ENCODE measurements around the gene IRAK3.
"Not testable (repeated sequence)": the region's sequence is repeated elsewhere in the genome, so short reads cannot be mapped to it uniquely, and the experiment has no call there.

IRAK3 gene

GRCh38 chr12:66206141-66206540 lies 17.1 kb downstream of the IRAK3 start:
- no peak for DNase-seq (ENCODE audit: low read depth, low spot score)

GRCh38 chr12:66210840-66211239 lies 21.8 kb downstream of the IRAK3 start:
- DNase-seq (ENCODE audit: low read depth, low spot score): no peak

GRCh38 chr12:66211573-66211972 lies 22.6 kb downstream of the IRAK3 start:
- not testable (repeated sequence) for DNase-seq (ENCODE audit: low read depth, low spot score)

GRCh38 chr12:66213011-66213410 lies 24.0 kb downstream of the IRAK3 start:
- not testable (repeated sequence) for DNase-seq (ENCODE audit: low read depth, low spot score)

GRCh38 chr12:66217342-66217917 lies 28.4 kb downstream of the IRAK3 start:
- DNase-seq (ENCODE audit: low read depth, low spot score): no peak

GRCh38 chr12:66228462-66228861 lies 39.4 kb downstream of the IRAK3 start:
- no peak for DNase-seq (ENCODE audit: low read depth, low spot score)

- no peak for DNase-seq (ENCODE audit: low read depth, low spot score)
Measured at GRCh38 chr12:66232263-66232662, 43.2 kb downstream of the IRAK3 start.

- DNase-seq (ENCODE audit: low read depth, low spot score): not testable (repeated sequence)
Measured at GRCh38 chr12:66234037-66234693, 45.2 kb downstream of the IRAK3 start.

- not testable (repeated sequence) for DNase-seq (ENCODE audit: low read depth, low spot score)
Measured at GRCh38 chr12:66234773-66235625, 46.0 kb downstream of the IRAK3 start.

- no peak for DNase-seq (ENCODE audit: low read depth, low spot score)
Measured at GRCh38 chr12:66235626-66236281, 46.7 kb downstream of the IRAK3 start.

GRCh38 chr12:66236282-66236675 lies 47.3 kb downstream of the IRAK3 start:
- not testable (repeated sequence) for DNase-seq (ENCODE audit: low read depth, low spot score)

- no peak for DNase-seq (ENCODE audit: low read depth, low spot score)
Measured at GRCh38 chr12:66236969-66237368, 48.0 kb downstream of the IRAK3 start.

GRCh38 chr12:66237505-66238175 lies 48.6 kb downstream of the IRAK3 start:
- DNase-seq (ENCODE audit: low read depth, low spot score): no peak

GRCh38 chr12:66239295-66239694 lies 50.3 kb downstream of the IRAK3 start:
- no peak for DNase-seq (ENCODE audit: low read depth, low spot score)

GRCh38 chr12:66240096-66240820 lies 51.2 kb downstream of the IRAK3 start:
- no peak for DNase-seq (ENCODE audit: low read depth, low spot score)

- DNase-seq (ENCODE audit: low read depth, low spot score): no peak
Measured at GRCh38 chr12:66241061-66242043, 52.3 kb downstream of the IRAK3 start.

- DNase-seq (ENCODE audit: low read depth, low spot score): no peak
Measured at GRCh38 chr12:66242311-66242710, 53.3 kb downstream of the IRAK3 start.

GRCh38 chr12:66243911-66244310 lies 54.9 kb downstream of the IRAK3 start:
- no peak for DNase-seq (ENCODE audit: low read depth, low spot score)

GRCh38 chr12:66244446-66244845 lies 55.4 kb downstream of the IRAK3 start:
- DNase-seq (ENCODE audit: low read depth, low spot score): no peak

- no peak for DNase-seq (ENCODE audit: low read depth, low spot score)
Measured at GRCh38 chr12:66247741-66248140, 58.7 kb downstream of the IRAK3 start.

Measured in activated CD4-positive, CD25-positive, alpha-beta regulatory T cell treated with anti-CD3 and anti-CD28 coated beads, Interleukin-2, amount 50 U/mL, for 16 hours (primary cell).